Upper lobe of left lung (tissue), 4 donors: ENCODE results near the gene TGFBR3L.

Experiments
- CTCF ChIP-seq, 6 experiments: fragments of 450-650 bp in 4 of 6; fragments of 200-600 bp in 2 of 6; sonication (generic) in 2 of 6; IDR thresholded peaks; one replicate each; pipeline ENCODE4 v1.5.1; 2016 to 2019; ENCODE audit warnings: antibody characterized with exemption in 6 of 6
- POLR2A ChIP-seq, 4 donors: fragments of 450-650 bp; IDR thresholded peaks; one replicate each; pipeline ENCODE4 v1.5.1; 2016 to 2017; ENCODE audit warnings: antibody characterized with exemption in 4 of 4, mild to moderate bottlenecking in 2 of 4
- POLR2AphosphoS5 ChIP-seq, 2 donors: sonication (generic); formaldehyde crosslinking; IDR thresholded peaks; one replicate each; pipeline ENCODE4 v1.5.1; 2017; ENCODE audit warnings: antibody characterized with exemption in 2 of 2

GRCh38 chr19:7903244-7904073 is 11.2 kb upstream of the TGFBR3L start, which contains the start of gene MAP2K7:
- TF ChIP-seq CTCF (IDR thresholded peaks at IDR 0.05) = peak; percentile 10 to 94 (median 61)
- TF ChIP-seq POLR2AphosphoS5 (IDR thresholded peaks at IDR 0.05) = peak; percentile 65 to 90
- peak in 3 of 4 donors; percentile 35 to 94 (median 65) for TF ChIP-seq POLR2A (IDR thresholded peaks at IDR 0.05)
